ENCODE measurements around the gene ELOVL2.

The ELOVL2 gene

DNA sequence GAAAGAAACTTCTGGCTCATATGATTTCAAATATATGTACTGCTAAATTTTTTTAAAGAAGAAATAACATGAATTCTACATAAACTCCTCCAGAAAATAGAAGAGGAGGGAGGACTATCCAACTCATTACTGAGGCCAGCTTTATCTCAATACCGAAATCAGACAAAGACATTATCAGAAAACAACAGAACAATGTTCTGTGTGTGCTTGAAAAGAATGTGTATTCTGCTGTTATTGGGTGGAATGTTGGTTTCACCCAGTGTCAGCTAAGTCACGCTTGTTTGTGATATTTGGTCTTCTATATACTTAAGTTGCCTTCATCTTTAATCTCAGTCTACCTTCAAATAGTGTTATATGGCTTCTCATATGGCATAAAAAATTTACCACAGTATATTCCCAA is 18.6 kb upstream of the ELOVL2 start:
- no peak for TF ChIP-seq EZH2 (IDR thresholded peaks at IDR 0.05; ENCODE audit: borderline replicate concordance, low read depth, low read length, severe bottlenecking)
- TF ChIP-seq, protein P1, sequence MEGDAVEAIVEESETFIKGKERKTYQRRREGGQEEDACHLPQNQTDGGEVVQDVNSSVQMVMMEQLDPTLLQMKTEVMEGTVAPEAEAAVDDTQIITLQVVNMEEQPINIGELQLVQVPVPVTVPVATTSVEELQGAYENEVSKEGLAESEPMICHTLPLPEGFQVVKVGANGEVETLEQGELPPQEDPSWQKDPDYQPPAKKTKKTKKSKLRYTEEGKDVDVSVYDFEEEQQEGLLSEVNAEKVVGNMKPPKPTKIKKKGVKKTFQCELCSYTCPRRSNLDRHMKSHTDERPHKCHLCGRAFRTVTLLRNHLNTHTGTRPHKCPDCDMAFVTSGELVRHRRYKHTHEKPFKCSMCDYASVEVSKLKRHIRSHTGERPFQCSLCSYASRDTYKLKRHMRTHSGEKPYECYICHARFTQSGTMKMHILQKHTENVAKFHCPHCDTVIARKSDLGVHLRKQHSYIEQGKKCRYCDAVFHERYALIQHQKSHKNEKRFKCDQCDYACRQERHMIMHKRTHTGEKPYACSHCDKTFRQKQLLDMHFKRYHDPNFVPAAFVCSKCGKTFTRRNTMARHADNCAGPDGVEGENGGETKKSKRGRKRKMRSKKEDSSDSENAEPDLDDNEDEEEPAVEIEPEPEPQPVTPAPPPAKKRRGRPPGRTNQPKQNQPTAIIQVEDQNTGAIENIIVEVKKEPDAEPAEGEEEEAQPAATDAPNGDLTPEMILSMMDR (IDR thresholded peaks at IDR 0.05; ENCODE audit: borderline replicate concordance, extremely low read depth, low read length, poor library complexity, severe bottlenecking) = no peak
- Histone ChIP-seq H3K4me2 (ENCODE audit: insufficient read depth, low read length) (no peak overlapping the region), H3K4me3 (ENCODE audit: low read depth in 1 of 2, low read length in 2 of 2) (no peak overlapping the region), H3K9me3 (ENCODE audit: insufficient read depth, low read length, severe bottlenecking) (no peaks in the 10 kb centered on the region), H4K20me1 (ENCODE audit: insufficient read depth, low read length) (no peaks in the 10 kb centered on the region), H3K4me1 (ENCODE audit: insufficient read depth, low read length) (no peaks in the 10 kb centered on the region), H3K79me2 (ENCODE audit: insufficient read depth, low read length) (no peaks in the 10 kb centered on the region), H3K9ac (ENCODE audit: low read depth, low read length) (no peak overlapping the region), H3K36me3 (ENCODE audit: insufficient read depth, low read length) (no peaks in the 10 kb centered on the region), H3K27ac (ENCODE audit: low read length) (no peak overlapping the region), H3K27me3 (ENCODE audit: insufficient read depth, low read length, poor library complexity) (peaks cover 4% of the 10 kb centered on the region), H2AFZ (ENCODE audit: low read depth, low read length) (no peak overlapping the region)
- no peak for ATAC-seq (ENCODE audit: insufficient read depth, low read depth)
- no peak for DNase-seq

DNA sequence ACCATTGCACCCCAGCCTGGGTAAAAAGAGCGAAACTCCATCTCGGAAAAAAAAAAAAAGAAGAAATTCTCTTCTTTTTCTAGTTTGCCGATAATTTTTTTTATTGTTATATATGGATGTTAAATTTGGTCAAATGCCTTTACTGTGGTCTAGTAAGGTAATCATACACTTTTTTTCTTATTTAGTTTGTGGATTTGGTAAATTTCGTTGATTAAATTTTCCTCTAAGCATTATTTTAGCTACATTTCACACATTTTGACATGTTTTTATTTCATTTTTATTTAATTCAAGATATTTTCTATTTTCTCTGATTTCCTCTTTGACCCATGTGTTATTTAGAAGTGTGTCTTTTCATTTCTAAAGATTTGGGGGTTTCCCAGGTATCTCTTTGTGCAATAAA is 18.0 kb upstream of the ELOVL2 start:
- no peak overlapping the region for H2AFZ ChIP-seq (ENCODE audit: low read depth, low read length)
- no peaks in the 10 kb centered on the region for H3K9me3 ChIP-seq (ENCODE audit: insufficient read depth, low read length, severe bottlenecking)
- no peak for ATAC-seq (ENCODE audit: insufficient read depth, low read depth)
- H3K79me2 ChIP-seq (ENCODE audit: insufficient read depth, low read length) = no peaks in the 10 kb centered on the region
- H3K4me1 ChIP-seq (ENCODE audit: insufficient read depth, low read length) = no peaks in the 10 kb centered on the region
- peaks cover 4% of the 10 kb centered on the region for H3K27me3 ChIP-seq (ENCODE audit: insufficient read depth, low read length, poor library complexity)
- H3K9ac ChIP-seq (ENCODE audit: low read depth, low read length) = no peak overlapping the region
- no peak for DNase-seq
- H3K27ac ChIP-seq (ENCODE audit: low read length) = no peak overlapping the region
- H4K20me1 ChIP-seq (ENCODE audit: insufficient read depth, low read length) = no peaks in the 10 kb centered on the region
- H3K4me3 ChIP-seq (ENCODE audit: low read depth in 1 of 2, low read length in 2 of 2) = no peak overlapping the region
- H3K4me2 ChIP-seq (ENCODE audit: insufficient read depth, low read length) = no peak overlapping the region
- TF ChIP-seq, protein P1 (IDR thresholded peaks at IDR 0.05; ENCODE audit: borderline replicate concordance, extremely low read depth, low read length, poor library complexity, severe bottlenecking) = no peak
- no peak for TF ChIP-seq EZH2 (IDR thresholded peaks at IDR 0.05; ENCODE audit: borderline replicate concordance, low read depth, low read length, severe bottlenecking)
- no peaks in the 10 kb centered on the region for H3K36me3 ChIP-seq (ENCODE audit: insufficient read depth, low read length)

DNA sequence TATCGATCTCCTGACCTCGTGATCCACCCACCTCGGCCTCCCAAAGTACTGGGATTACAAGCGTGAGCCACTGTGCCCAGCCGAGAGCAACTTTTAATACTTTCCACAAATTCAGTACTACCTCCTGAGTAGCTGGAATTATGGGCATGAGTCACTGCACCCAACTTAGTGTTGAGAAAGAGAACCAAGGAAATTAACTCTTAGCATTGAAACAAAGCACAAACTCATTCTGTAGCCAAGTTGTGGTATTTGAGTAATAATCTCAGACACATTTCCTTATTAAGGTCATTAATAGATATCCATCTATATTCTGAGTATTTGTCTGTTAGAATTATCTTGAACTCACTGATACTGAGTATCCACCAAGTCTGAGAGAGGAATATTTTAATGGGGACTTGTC is 14.3 kb upstream of the ELOVL2 start:
- no peak for ATAC-seq (ENCODE audit: insufficient read depth, low read depth)
- no peaks in the 10 kb centered on the region for H3K9me3 ChIP-seq (ENCODE audit: insufficient read depth, low read length, severe bottlenecking)
- H3K36me3 ChIP-seq (ENCODE audit: insufficient read depth, low read length) = no peaks in the 10 kb centered on the region
- H3K4me3 ChIP-seq (ENCODE audit: low read depth in 1 of 2, low read length in 2 of 2) = no peak overlapping the region
- H3K27me3 ChIP-seq (ENCODE audit: insufficient read depth, low read length, poor library complexity) = no peaks in the 10 kb centered on the region
- H3K27ac ChIP-seq (ENCODE audit: low read length) = no peak overlapping the region
- H3K9ac ChIP-seq (ENCODE audit: low read depth, low read length) = no peak overlapping the region
- DNase-seq = no peak
- no peaks in the 10 kb centered on the region for H3K79me2 ChIP-seq (ENCODE audit: insufficient read depth, low read length)
- no peak for TF ChIP-seq EZH2 (IDR thresholded peaks at IDR 0.05; ENCODE audit: borderline replicate concordance, low read depth, low read length, severe bottlenecking)
- TF ChIP-seq, protein P1 (IDR thresholded peaks at IDR 0.05; ENCODE audit: borderline replicate concordance, extremely low read depth, low read length, poor library complexity, severe bottlenecking) = no peak
- no peaks in the 10 kb centered on the region for H4K20me1 ChIP-seq (ENCODE audit: insufficient read depth, low read length)
- no peaks in the 10 kb centered on the region for H3K4me1 ChIP-seq (ENCODE audit: insufficient read depth, low read length)
- no peak overlapping the region for H3K4me2 ChIP-seq (ENCODE audit: insufficient read depth, low read length)
- no peak overlapping the region for H2AFZ ChIP-seq (ENCODE audit: low read depth, low read length)

DNA sequence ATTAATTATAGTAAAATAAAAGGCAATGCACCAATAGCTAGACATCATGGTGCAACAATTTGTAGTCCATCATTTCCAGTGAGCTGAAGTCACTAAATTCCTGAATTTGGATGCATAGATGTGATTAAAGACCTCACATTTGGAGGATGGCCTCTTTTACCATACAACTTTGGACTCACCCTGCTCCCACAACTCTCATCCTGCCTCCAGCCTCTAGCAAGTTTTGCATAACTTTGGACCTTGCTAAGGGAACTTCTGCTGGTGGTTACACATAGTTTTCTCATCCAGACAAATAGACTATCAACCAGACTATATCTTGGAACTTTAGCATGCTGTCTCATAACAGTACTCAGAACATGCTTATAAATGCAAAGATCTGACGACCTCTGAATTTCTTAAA is 12.8 kb upstream of the ELOVL2 start:
- Histone ChIP-seq H3K9me3 (ENCODE audit: insufficient read depth, low read length, severe bottlenecking) (no peaks in the 10 kb centered on the region), H3K36me3 (ENCODE audit: insufficient read depth, low read length) (no peaks in the 10 kb centered on the region), H3K4me1 (ENCODE audit: insufficient read depth, low read length) (no peaks in the 10 kb centered on the region), H3K4me2 (ENCODE audit: insufficient read depth, low read length) (no peak overlapping the region), H3K79me2 (ENCODE audit: insufficient read depth, low read length) (no peaks in the 10 kb centered on the region), H3K27ac (ENCODE audit: low read length) (no peak overlapping the region), H4K20me1 (ENCODE audit: insufficient read depth, low read length) (no peaks in the 10 kb centered on the region), H2AFZ (ENCODE audit: low read depth, low read length) (no peak overlapping the region), H3K27me3 (ENCODE audit: insufficient read depth, low read length, poor library complexity) (no peaks in the 10 kb centered on the region), H3K4me3 (ENCODE audit: low read depth in 1 of 2, low read length in 2 of 2) (no peak overlapping the region), H3K9ac (ENCODE audit: low read depth, low read length) (no peak overlapping the region)
- no peak for ATAC-seq (ENCODE audit: insufficient read depth, low read depth)
- no peak for DNase-seq
- no peak for TF ChIP-seq EZH2 (IDR thresholded peaks at IDR 0.05; ENCODE audit: borderline replicate concordance, low read depth, low read length, severe bottlenecking)
- TF ChIP-seq, protein P1 (IDR thresholded peaks at IDR 0.05; ENCODE audit: borderline replicate concordance, extremely low read depth, low read length, poor library complexity, severe bottlenecking) = no peak

All from DND-41 (cell line).